Measurements from ENCODE around the gene TJP2.

The TJP2 gene

DNA sequence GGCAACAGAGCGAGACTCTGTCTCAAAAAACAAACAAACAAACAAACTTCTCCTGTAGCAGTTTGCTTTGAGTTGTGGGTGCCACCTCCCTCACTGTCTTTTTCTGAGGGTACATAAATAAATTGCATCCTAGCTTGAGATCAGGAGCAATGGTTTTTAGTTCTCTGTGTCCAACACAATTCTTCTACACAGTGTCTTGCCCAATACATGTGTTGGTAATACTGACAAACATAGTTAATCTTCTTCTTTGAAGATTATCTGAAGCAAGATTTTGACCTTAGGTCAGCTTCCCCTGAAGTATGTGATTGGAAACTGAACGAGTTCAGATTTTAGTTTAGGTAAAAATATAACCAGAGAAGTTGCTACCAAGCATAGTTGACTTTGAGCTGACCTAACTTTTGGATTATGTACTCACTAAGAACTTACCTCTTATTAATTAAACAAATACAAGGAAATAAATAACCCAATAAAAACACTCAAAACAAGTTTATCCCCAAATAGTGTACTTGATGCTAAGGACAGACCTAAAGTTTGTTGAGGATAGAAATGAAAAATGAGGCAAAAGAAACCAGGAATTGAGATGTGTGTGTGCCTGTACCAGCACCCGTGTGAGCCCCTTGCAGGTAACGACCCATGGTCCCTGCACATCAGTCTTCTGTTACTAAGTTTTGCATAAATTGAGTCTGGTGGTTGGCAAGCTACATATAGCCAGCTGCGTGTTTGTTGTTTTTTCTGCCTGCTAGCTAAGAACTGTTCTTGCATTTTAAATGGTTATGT is 16.2 kb downstream of the TJP2 start:
- DNase-seq (ENCODE audit: low read depth in 1 of 2, low spot score in 1 of 2) = no peak

DNA sequence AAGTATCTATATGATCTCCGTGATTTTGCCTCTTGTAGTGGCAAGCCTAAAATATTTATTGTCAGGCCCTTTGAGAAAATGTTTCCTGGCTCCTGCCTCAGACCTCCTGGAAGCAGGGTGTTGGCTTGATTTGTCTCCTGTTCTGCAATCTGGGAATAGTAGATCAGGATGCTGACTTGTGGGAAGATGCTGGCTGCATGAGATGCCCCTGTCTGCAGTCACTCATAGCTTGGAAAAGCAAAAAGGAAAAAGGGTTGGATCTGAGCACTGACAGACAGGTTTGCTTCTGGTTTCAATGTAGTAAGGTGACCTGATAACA is 16.7 kb downstream of the TJP2 start:
- no peak for DNase-seq (ENCODE audit: low read depth in 1 of 2, low spot score in 1 of 2)

DNA sequence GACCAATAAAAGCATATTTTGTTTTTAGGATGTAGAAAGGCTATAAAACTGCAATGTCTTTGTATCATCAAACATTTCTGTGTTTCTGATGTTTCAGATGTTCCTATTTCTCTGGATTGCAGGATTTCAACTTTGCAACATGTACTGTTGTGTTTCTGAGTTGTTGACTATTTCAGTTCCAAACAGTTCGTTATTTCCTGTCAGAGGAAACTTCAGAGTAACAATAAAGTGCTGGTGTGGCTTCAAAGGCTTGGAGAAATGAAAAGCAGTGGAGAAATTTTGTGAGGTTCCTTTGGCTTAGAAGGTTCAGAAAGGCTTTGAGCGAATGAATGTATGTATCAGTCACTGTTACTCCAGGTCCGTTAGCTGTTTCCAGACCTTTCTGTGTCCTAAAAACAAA is 17.2 kb downstream of the TJP2 start:
- no peak for DNase-seq (ENCODE audit: low read depth in 1 of 2, low spot score in 1 of 2)

DNA sequence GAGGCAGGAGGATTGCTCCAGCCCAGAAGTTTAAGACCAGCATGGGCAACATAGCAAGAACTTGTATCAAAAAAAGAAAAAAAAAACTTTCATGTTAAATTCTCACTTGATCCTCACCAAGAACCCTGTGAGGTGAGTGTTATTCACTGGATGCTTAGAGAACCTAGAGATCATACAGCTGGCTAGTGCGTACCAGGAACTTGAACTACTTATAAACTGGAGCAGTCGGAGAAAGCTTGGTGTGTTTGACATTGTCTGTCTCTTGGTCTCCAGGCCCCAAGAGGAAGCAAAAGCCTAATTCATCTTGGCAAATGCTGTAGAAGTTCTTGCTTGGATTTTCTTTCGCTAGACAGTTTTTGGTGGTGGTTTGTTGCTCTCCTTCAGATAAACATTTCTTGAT is 18.1 kb downstream of the TJP2 start:
- no peak for DNase-seq (ENCODE audit: low read depth in 1 of 2, low spot score in 1 of 2)

DNA sequence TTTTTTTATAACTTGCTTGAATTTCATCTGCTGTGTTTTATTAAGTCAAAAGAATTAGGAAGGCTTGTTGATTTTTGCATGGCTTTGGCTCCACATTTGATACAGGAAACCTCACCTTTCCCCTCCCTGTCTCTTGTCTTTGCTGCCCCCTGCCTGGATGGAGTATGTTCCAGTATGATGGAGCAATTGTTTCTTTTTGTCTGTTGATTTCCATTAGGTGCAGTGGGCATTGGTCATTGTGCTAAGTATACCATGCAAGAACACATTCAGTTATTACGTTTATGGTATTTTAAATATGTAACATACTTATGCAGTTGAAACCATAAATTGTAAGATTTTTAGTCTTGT is 19.6 kb downstream of the TJP2 start:
- DNase-seq (ENCODE audit: low read depth in 1 of 2, low spot score in 1 of 2) = no peak

DNA sequence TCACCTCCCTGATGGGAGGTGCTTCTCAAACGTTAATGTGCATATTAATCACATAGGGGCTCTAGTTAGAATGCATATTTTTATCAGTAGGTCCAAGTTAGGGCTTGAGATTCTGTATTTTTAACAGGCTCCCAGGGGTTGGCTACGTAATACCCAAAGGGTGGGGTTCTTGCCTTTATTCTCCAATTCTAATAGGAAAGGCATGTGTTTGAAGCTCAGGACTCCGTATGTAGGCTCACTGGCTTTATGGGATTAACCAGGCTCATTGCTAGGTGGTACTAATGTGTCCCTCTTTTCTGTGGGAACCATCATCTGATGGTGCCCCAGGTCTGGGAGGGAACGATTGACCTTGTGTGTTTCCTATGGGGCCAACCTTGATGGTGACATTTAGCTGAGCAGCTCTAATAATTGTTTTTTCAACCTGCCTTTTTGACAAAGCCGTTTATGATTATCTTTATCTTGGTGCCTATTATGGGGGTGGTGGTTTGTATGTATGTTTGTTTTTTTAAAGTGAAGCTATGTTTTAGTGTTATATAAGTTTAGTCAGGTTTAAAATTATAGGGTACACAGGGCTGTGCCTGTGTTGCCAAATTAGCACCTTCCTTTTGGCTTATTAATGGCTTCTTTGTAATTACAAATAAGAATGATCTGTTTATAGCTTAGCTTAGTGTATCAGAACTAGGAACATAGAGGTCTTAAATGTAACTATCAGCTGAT is 20.8 kb downstream of the TJP2 start:
- DNase-seq (ENCODE audit: low read depth in 1 of 2, low spot score in 1 of 2) = no peak

DNA sequence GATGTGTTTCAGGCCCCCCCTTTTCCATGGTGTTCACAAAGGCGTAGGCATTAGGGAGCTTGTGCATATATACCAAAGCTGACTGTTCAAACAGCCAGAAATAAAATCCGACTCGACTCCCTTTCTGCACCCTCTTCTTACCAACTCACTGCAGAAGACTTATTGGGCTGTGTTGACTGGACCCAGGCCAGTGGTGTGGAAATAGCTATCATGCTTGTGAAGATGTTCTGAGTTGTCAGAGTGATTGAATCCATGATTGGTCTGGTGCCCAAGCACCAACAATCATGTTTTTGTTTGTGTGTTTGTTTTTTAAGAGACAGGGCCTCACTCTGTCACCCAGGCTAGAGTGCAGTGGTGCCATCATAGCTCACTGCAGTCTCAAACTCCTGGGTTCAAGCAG is 21.6 kb downstream of the TJP2 start:
- no peak for DNase-seq (ENCODE audit: low read depth in 1 of 2, low spot score in 1 of 2)

DNA sequence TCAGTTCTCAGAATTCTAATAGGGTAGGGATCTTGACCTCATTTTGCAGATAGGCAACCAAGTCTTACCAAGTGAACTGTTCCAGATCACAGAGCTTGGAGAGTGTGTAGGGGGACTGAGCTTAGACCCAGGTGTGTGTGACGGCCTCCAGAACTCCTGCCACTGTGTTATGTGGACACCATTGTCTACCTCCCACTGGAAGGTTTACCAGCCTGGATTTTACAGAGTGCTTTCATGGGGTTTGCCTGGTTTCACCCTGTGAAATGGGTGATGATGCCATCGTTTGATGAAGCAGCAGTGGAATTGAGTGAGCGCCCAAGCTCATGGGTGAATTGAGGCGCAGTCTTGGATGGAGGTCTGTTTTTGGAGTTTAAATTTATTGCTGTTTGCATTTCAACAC is 23.6 kb downstream of the TJP2 start:
- DNase-seq (ENCODE audit: low read depth in 1 of 2, low spot score in 1 of 2) = no peak

DNA sequence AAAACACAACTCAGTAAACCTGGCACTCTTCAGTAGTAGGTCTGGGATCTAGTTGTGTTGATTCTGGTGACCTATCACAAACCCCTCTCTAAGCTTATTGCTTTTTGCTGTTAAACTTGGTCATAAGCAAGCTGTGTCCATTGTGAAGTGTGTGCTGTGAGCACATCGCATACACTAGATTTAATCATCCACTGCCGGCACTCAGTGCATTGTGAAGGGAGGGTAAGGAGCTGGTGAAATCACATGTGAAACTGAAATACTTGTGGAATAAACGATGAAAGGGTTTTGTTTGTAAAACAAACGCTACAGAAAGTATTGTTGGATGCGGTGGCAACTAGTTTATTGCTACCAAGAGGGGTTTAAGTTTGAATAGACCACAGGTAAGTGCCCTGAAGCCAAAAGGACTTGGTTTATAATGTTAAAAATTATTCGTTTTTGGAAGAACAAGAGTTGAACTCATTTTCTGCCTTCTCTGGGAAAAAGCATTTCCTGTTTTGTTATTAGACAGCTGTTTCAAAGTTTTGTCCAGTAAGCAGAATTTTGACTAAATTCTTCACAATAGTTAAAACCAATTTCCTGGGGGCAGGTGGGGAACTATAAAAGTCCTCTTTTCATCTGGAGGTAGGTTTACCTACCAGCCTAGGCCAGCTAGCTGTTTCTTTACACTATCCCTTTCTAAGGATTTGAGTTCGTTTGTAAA is 24.6 kb downstream of the TJP2 start:
- DNase-seq (ENCODE audit: low read depth in 1 of 2, low spot score in 1 of 2) = no peak

DNA sequence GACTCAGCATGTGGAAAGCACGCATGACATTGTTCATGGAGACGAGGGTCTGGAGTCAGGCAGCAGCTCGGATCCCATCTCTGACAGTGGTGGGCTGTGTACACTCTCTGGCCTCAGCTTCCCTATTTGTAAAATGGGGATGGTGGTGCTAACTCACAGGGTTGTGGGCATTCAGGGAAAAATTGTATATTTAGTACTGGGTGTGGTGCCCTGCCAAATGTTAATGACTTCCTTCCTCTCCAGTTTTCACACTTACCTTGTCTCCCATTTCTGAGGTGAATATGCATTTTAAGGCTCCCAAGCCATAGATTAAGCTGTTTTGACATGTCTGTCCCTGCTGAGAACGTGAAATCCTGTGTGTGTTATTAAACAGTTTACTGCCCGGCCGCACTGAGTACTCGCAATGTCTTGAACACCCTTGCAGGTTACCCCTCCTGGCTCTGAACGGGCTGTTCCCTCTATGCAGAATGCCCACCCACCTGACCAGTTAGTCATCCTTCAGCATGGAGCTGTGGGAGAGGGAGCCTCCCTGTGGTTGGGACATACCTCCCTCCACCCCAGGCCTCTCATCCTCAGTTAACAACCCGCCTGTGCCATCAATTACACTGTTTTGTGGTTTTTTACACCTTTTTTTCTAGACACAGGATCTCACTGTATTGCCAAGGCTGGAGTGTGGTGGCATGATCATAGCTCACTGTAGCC is 25.8 kb downstream of the TJP2 start:
- DNase-seq (ENCODE audit: low read depth in 1 of 2, low spot score in 1 of 2) = no peak

DNA sequence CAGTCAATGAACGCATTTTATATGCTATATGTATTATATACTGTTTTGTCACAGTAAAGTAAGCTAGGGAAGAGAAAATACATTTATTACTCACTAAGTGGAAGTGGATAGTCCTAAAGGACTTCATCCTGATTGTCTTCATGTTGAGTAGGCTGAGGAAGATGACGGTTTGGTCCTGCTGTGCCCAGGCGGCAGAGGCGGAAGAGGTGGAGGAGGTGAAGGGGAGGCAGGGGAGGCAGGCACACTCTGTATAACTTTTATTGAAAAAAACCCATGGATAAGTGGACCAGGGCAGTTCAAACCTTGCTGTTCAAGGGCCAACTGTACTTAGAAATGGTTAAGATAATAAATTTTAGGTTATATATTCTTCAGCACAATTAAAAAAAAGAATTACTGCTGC is 28.5 kb downstream of the TJP2 start:
- DNase-seq (ENCODE audit: low read depth in 1 of 2, low spot score in 1 of 2) = no peak

DNA sequence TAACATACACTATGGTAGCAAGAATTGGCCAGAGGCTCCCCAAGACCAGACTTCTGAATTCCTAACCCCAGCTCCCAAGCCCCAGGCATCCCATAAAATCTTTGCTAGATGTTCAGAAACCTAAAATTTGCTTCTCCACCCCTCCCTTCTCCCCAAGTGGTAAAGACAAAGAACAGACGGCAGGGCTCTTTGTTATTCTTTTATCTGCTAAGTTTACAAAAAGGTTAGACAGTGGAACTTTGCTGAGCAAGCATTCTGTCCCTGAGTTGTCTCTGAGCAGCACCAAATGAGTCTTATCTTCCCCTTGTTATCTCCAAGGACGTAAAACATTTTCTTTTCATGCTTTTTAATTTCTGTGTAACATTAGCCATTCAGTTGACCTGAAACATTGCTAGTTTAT is 30.2 kb downstream of the TJP2 start:
- DNase-seq (ENCODE audit: low read depth in 1 of 2, low spot score in 1 of 2) = no peak

DNA sequence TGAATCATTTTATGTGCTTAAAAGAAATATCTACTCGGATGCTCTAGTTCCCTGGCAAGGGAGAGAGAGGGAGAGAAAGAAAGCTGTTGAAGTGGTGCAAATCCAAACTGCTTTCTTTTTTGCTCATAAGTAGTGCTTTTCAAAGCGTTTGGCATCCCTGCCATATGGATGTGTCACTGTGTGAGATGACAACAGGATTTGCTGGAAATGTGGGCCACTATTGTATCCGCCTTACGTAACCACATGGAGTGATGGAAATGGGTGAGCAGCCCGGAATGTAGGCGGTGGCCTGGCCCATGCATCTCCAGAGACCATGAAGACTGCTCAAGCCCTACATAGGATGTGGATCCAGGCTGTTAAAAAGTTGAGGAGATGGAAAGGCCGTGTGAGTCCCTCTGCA is 30.8 kb downstream of the TJP2 start:
- no peak for DNase-seq (ENCODE audit: low read depth in 1 of 2, low spot score in 1 of 2)

DNA sequence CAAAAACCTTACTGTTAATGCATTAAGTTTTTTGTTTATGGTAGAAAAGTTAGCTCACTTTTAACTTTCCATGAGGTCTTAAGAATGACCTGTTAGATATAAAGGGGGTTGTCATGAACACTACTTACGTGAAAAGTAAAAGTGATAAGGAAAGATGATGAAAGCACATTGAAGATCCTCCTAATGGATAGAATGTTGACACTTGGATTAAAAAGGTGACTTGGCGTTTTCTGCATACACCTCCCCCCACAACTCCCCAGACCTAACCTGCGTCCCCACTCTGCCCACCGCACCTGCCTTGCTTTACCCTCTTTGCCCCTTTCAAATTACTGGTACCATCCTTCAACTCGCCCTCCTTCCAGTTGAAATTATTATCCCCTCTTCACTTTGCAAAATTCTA is 32.0 kb downstream of the TJP2 start:
- DNase-seq (ENCODE audit: low read depth in 1 of 2, low spot score in 1 of 2) = no peak

DNA sequence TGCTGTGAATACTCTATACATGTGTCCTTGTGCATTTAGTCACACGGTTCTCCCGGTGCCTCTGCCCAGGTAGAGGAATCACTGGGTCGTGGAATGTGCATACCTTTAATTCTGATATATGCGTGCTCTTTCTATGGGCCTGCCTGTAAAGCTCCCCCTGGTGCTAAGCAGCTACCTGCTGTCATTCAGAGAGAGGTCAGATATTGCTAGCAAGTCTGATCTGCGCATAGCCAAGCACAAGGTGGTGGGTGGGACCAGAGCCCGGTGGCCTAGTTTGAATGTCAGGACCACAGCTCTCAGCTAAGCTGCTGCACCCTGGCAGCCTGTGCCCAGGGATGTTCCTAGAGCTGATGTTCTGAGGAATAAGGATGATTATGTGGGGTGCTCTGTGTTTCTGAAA is 33.4 kb downstream of the TJP2 start:
- DNase-seq (ENCODE audit: low read depth in 1 of 2, low spot score in 1 of 2) = no peak

DNA sequence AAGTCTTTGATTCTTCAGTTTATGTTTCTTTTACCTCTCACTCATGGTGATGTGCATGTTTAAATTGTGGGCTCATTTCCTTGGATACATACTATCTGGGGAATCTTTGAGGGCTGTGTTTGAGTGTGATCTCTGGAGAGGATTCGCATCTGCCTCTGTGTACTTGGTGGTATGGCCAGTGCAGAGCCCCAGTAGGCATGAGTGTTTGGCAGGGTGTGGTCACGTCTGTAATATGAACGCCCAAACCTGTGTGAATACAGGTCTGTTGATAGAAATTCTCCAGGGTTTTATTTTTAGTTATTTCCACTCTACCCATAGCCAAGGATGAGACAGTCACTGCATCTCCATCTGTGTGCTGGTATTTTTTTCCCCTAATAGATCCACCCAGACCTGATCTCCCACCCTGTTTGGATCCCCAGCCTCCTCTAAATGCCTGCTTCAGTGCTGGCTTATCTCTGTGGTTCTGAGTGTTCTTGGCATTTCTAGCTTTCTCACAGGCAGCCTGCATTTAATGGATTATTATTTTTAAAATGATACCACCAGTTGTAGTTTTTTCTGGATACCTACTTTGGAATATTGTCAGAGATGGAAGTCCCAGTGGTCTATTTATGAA is 37.5 kb downstream of the TJP2 start:
- no peak for DNase-seq (ENCODE audit: low read depth in 1 of 2, low spot score in 1 of 2)

DNA sequence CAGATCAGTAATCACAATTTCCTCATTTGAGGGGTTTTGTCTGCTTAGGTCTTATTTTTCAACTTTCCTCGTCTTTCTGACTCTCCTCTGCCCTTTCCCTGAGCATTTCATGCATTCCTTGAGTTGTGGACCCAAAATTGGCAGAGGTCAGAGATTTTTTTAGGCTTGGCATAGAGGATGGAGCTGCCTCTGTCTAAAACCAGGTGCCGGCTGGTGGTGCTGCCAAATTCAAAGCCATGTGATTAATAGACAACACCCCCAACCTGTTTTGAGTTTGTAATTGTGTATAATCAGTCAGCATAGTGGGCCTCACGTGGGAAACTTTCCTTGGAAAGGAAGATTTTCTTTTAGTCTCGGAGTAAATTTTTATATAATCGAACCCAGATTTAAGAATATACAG is 39.6 kb downstream of the TJP2 start:
- no peak for DNase-seq (ENCODE audit: low read depth in 1 of 2, low spot score in 1 of 2)

DNA sequence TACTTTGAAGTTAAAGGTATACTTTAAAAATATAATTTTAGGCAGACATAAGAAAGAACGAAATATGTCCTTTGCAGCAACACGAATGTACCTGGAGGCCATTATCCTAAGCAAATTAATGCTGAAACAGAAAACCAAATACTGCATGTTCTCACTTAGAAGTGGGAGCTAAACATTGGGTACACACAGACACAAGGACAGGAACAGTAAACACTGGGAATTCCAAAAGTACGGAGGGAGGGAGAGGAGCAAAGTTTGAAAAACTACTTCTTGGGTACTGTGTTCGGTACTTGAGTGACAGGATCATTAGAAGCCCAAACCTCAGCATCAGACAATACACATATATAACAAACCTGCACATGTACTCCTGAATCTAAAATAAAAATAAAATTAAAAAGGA is 40.9 kb downstream of the TJP2 start:
- no peak for DNase-seq (ENCODE audit: low read depth in 1 of 2, low spot score in 1 of 2)

DNA sequence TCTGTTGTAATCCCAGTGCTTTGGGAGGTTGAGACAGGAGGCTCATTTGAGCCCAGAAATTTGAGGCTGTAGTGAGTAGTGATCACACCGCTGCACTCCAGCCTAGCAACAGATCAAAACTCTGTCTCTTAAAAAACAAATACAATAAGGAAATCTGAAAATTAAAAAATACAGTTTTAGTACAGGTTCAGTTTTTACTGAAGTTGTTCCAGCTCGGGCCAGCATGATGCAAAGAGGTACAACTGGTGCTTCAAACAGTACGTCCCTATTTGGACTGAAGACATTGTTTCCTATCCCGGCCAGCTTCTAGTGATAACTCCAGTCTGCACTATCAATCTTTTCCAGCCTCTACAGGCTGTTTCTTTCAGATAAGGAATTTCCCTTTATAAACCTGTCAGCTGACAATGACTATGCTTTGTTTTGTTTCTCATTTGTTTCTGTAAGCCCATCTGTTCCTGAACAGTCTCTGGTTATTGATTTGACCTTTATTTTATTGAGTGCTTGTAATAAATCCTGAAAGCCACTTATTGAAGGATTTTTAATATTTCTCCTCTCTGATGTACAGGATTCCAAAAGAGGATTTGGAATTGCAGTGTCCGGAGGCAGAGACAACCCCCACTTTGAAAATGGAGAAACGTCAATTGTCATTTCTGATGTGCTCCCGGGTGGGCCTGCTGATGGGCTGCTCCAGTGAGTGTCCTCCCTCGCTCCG is 41.9 kb downstream of the TJP2 start:
- DNase-seq (ENCODE audit: low read depth in 1 of 2, low spot score in 1 of 2) = no peak

DNA sequence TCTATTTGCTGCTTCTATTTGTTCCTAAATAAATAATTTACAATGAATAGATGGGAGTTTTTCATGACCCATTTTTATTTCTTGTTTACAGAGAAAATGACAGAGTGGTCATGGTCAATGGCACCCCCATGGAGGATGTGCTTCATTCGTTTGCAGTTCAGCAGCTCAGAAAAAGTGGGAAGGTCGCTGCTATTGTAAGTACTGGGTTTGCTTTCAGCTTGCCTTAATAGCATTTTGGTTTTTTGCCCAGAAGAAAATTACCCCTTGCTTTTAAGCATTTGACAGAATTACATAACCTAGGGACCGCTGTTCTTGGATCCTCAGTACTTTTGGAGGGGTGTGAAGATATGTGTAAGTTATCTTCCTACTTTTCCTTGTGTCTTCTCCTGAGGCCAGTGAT is 44.1 kb downstream of the TJP2 start:
- no peak for DNase-seq (ENCODE audit: low read depth in 1 of 2, low spot score in 1 of 2)

DNA sequence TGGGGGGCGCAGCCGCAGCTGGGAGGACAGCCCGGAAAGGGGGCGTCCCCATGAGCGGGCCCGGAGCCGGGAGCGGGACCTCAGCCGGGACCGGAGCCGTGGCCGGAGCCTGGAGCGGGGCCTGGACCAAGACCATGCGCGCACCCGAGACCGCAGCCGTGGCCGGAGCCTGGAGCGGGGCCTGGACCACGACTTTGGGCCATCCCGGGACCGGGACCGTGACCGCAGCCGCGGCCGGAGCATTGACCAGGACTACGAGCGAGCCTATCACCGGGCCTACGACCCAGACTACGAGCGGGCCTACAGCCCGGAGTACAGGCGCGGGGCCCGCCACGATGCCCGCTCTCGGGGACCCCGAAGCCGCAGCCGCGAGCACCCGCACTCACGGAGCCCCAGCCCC is 47.0 kb downstream of the TJP2 start:
- no peak for DNase-seq (ENCODE audit: low read depth in 1 of 2, low spot score in 1 of 2)
